AG04450 (cell line): Measurements from ENCODE around the gene RFFL. TPM values are rescaled to one million over a fixed set of nuclear protein-coding genes. Genes with fewer than 3 reads are reported as not detected.

Experiments
- CTCF ChIA-PET: fragments of 300-600, 350-600 bp; formaldehyde crosslinking; extraction: SDS; loops from one replicate; lab custom pipeline; 2022; ENCODE audit warnings: antibody characterized with exemption, inconsistent platforms; lab: Charles Lee
- POLR2A ChIA-PET: fragments of 350-600 bp; formaldehyde crosslinking; extraction: SDS; loops from one replicate; lab custom pipeline; 2021; ENCODE audit warnings: antibody characterized with exemption, inconsistent platforms; lab: Yijun Ruan, JAX
- DNase-seq: peaks from one replicate; pipeline ENCODE4 v3.0.0-alpha.2; 2011; ENCODE audit warnings: low read depth, low spot score
- H3K27ac ChIP-seq: one replicate; pipeline ENCODE4 v1.5.1; 2012; ENCODE audit warnings: low read depth, low read length, control low read depth
- H3K27me3 ChIP-seq: one replicate; pipeline ENCODE4 v1.6.0; 2012; ENCODE audit warnings: low read length; ENCODE audit not compliant: control insufficient read depth, insufficient read depth
- H3K4me3 ChIP-seq: 2 replicates; pipeline ENCODE4 v1.5.1; 2011; ENCODE audit warnings: mild to moderate bottlenecking, low read depth, low read length, control low read depth
- H3K9me3 ChIP-seq: 2 replicates; pipeline ENCODE4 v1.5.1; 2012; ENCODE audit warnings: low read length; ENCODE audit not compliant: control insufficient read depth, insufficient read depth
- polyA plus RNA-seq: library from polyadenylated mRNA; depleted of rRNA; stranded (reverse); fragments of >200 nt; gene quantifications from 2 replicates; pipeline ENCODE4 v1.2.3, GENCODE V29; 2011
- TF ChIP-seq, protein P1 (sequence below): IDR thresholded peaks from 2 replicates; pipeline ENCODE4 v1.5.1; 2011; ENCODE audit warnings: low read depth, low read length, control low read depth, inconsistent platforms

Gene RFFL
- polyA plus RNA-seq, 1 experiment: 11.0 TPM

DNA sequence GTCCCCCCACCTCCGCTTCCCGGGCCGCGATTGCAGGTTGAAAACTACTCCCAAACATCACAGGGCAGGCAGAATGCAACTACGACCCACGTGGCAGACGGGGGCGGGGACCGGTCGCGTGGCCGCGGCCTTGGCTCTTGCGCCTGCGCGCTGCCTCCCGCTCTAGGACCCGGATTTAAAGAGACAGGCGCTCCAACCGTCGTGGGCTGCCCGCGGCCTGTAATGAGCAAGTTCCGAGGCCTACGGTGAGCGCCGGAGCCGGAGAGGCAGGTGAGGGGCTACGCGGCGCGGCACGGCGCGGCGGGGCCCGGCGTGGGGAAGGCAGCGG, 83.2 kb downstream of the RFFL start, which contains the start of gene LIG3:
Gene LIG3 (plus strand): TSS at position 160 of the 328 bp plus-strand sequence. CDS start 2,494 bp downstream, outside the sequence.
- TF ChIP-seq, protein P1, sequence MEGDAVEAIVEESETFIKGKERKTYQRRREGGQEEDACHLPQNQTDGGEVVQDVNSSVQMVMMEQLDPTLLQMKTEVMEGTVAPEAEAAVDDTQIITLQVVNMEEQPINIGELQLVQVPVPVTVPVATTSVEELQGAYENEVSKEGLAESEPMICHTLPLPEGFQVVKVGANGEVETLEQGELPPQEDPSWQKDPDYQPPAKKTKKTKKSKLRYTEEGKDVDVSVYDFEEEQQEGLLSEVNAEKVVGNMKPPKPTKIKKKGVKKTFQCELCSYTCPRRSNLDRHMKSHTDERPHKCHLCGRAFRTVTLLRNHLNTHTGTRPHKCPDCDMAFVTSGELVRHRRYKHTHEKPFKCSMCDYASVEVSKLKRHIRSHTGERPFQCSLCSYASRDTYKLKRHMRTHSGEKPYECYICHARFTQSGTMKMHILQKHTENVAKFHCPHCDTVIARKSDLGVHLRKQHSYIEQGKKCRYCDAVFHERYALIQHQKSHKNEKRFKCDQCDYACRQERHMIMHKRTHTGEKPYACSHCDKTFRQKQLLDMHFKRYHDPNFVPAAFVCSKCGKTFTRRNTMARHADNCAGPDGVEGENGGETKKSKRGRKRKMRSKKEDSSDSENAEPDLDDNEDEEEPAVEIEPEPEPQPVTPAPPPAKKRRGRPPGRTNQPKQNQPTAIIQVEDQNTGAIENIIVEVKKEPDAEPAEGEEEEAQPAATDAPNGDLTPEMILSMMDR: no peak
- peak within 1 kb of the TSS; percentile 72 for H3K4me3 ChIP-seq
- no peaks in the 10 kb centered on the region for H3K9me3 ChIP-seq
- H3K27me3 ChIP-seq: no peaks in the 10 kb centered on the region
- CTCF ChIA-PET: interaction anchor here (0.6 to 2.6 kb wide), 5 partner anchors 17 to 109 kb away, joined by 3 to 9 read pairs (median 4); no protein-coding TSS in a partner anchor
- peak within 1 kb of the TSS; percentile 99 for H3K27ac ChIP-seq
- DNase-seq: peak; percentile 74
- POLR2A ChIA-PET: interaction anchor here (0.6 to 2.1 kb wide), 11 partner anchors 11 to 609 kb away, joined by 3 to 11 read pairs (median 5); partner anchors contain the start of genes CCT6B, RFFL and ZNF830

DNA sequence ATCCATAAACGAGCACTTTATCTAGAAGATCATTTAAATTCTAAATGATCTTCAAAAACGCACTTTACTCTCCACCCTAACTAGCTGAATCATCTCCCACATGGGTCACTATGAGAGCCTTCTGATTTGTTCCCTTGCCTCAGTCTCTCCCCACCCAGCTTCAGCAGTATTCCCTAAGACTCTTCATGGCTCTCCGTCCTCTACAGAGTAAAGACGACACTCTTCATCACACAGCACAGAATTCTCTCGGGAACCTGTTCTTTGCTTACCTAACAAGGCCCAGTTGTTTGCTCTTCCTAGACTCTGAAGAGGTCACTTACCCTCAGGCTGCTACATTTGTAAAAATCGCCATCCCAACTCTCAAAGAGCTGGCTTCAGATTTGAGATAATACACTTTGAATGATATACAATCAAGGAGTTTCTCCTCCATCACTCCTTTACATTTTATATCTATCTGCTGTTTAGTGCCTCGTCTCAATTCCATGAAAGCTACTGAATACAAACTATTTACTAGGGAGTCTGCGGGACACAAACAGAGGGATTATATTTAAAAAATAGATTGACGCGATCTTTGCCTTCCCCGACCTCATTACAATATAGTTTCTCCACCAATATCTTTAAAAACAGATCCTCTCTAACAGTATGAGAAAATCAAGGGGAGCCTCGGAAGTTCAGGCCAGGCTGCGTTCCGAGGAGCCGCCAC, 83.7 kb downstream of the RFFL start:
- DNase-seq: no peak
- Histone ChIP-seq H3K27me3 (no peaks in the 10 kb centered on the region), H3K4me3 (peak overlapping the region; percentile 72), H3K9me3 (no peaks in the 10 kb centered on the region), H3K27ac (peak overlapping the region; percentile 73)
- CTCF ChIA-PET: interaction anchor here (0.8 to 2.8 kb wide), 3 partner anchors 19 to 110 kb away, joined by 3 to 8 read pairs (median 3); no protein-coding TSS in a partner anchor
- TF ChIP-seq, protein P1: no peak
- POLR2A ChIA-PET: interaction anchor here (0.9 to 2.1 kb wide), 8 partner anchors 18 to 148 kb away, joined by 3 to 9 read pairs (median 5); partner anchors contain the start of genes CCT6B, RFFL and ZNF830

DNA sequence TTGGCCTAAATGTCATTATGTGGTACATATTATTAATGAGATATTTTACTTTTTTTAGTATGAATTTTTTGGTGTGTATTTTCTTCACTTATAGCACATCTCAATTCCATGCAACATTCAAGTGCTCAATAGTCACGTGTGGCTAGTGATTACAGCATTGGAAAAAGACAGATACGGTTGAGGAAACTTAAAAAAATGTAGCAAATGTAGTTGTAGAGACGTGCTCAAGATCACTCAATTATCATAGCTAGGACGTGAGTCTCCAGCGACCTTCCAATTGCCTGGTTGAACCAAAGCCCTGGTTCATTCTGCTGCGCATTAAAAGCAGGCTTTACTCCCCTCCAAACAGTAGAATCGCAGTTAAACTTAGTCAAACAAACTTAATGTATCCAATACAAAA, 84.4 kb downstream of the RFFL start:
- TF ChIP-seq, protein P1: no peak
- H3K9me3 ChIP-seq: no peaks in the 10 kb centered on the region
- ChIA-PET CTCF (interaction anchor here (0.6 to 2.8 kb wide), 3 partner anchors 20 to 1163 kb away, joined by 3 to 8 read pairs (median 3); no protein-coding TSS in a partner anchor), POLR2A (interaction anchor here (0.8 to 1.2 kb wide), 3 partner anchors 10 to 103 kb away, joined by 3 read pairs; no protein-coding TSS in a partner anchor)
- H3K27ac ChIP-seq: no peak overlapping the region
- no peaks in the 10 kb centered on the region for H3K27me3 ChIP-seq
- no peak overlapping the region for H3K4me3 ChIP-seq
- no peak for DNase-seq

DNA sequence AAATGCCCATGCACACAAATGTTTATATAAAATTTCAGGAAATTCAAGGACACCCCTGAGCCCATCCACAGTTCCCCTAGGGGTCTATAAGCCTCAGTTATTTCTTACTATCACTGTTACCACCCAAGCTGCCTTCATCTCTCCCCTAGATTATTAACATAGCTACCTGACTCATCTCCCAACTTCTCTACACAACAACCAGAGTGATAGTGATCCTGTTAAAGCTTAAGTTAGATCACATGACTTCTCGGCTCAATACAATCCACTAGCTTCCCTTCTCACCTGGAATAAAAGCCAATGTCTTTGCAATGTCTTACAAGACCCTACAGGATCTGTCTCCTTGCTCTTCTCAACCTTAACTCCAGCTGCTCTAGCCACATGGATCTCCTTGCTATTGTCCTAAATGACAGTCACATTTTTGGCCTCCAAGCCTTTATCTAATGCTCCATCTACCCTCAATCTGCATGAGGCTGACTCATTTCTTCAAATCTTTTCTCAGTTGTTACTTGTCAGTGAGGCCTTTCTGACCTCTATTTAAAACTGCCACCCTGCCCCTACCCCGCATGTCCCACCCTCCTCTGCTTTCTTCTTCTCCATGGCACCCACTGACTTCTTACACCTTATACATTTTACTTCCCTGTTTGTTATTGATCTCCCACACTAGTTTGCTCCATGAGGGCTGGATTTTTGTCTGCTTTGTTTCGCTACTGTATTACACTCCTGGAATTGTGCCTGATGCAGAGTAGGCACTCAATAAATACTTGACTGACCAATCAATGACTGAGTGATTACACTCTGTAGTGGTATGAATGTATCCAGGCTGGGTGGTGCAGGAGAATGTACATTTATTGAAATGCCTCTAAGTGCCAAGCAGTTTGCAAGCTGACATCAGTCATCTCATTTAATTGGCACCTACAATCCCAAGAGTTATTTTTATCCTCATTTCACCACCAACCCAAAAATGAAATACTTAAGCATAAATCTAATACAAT, 88.4 kb downstream of the RFFL start:
- DNase-seq: no peak
- TF ChIP-seq, protein P1: no peak
- H3K27ac ChIP-seq: no peak overlapping the region
- CTCF ChIA-PET: no interaction called here
- H3K27me3 ChIP-seq: no peaks in the 10 kb centered on the region
- no peak overlapping the region for H3K4me3 ChIP-seq
- no peaks in the 10 kb centered on the region for H3K9me3 ChIP-seq
- POLR2A ChIA-PET: no interaction called here
